PFSK-1 (cell line): ENCODE results near the gene ASMTL.

Experiments used
- POLR2AphosphoS5 ChIP-seq: IDR thresholded peaks from 2 replicates; pipeline ENCODE4 v1.6.1; 2012; ENCODE audit warnings: low read depth, mild to moderate bottlenecking, control low read depth, low read length, moderate library complexity
- TF ChIP-seq, protein P1 (sequence below), 2 experiments: IDR thresholded peaks; 2 replicates each; pipeline versions ENCODE4 v1.6.1 to v1.8.0; 2011 to 2012; ENCODE audit warnings: low read depth in 2 of 2, low read length in 2 of 2, control low read depth in 1 of 2, inconsistent platforms in 1 of 2, mild to moderate bottlenecking in 1 of 2, moderate library complexity in 1 of 2; ENCODE audit not compliant: insufficient read depth in 1 of 2

DNA sequence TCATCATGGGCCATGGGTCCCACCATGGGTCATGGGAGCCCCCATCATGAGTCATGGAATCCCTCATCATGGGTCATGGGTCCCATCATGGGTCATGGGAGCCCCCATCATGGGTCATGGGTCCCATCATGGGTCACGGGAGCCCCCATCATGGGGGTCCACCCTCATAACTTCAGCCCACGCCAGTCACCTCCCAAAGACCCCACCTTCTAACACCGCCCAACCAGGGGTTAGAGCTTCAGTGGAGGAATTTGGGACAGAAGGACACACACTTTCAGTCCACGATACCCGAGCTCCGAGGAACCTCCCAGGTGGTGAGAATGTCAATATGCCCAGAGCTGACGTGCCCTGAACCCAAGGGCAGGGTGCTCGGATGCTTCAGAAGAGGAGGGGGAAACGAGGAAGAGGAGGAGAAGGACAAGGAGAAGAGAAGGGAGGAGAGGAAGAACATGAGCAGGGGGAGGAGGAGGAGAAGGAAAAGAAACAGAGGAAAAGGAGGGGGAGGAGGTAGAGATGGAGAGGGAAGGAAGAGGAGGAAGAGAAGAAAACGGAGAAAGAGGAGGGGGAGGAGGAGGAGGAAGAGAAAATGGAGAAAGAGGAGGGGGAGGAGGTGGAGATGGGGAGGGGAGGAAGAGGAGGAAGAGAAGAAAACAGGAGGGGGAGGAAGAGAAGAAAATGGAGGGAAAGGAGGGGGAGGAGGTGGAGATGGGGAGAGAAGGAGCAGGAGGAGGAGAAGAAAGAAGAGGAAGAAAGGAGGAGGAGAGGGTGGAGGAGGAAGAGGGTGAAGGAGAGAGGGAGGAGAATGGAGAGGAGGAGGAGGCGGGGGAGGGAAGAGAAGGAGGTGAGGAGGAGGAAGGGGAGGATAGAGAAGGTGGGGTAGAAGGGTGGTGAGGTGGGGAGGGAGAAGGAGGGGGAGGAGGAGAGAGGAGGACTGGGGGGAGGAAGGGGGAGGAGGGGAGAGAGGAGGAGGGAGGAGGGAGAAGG lies 98.4 kb downstream of the ASMTL start:
- TF ChIP-seq, protein P1, sequence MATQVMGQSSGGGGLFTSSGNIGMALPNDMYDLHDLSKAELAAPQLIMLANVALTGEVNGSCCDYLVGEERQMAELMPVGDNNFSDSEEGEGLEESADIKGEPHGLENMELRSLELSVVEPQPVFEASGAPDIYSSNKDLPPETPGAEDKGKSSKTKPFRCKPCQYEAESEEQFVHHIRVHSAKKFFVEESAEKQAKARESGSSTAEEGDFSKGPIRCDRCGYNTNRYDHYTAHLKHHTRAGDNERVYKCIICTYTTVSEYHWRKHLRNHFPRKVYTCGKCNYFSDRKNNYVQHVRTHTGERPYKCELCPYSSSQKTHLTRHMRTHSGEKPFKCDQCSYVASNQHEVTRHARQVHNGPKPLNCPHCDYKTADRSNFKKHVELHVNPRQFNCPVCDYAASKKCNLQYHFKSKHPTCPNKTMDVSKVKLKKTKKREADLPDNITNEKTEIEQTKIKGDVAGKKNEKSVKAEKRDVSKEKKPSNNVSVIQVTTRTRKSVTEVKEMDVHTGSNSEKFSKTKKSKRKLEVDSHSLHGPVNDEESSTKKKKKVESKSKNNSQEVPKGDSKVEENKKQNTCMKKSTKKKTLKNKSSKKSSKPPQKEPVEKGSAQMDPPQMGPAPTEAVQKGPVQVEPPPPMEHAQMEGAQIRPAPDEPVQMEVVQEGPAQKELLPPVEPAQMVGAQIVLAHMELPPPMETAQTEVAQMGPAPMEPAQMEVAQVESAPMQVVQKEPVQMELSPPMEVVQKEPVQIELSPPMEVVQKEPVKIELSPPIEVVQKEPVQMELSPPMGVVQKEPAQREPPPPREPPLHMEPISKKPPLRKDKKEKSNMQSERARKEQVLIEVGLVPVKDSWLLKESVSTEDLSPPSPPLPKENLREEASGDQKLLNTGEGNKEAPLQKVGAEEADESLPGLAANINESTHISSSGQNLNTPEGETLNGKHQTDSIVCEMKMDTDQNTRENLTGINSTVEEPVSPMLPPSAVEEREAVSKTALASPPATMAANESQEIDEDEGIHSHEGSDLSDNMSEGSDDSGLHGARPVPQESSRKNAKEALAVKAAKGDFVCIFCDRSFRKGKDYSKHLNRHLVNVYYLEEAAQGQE (IDR thresholded peaks at IDR 0.05; ENCODE audit: insufficient read depth in 1 of 2, low read depth in 2 of 2, low read length in 2 of 2) = no peak
- TF ChIP-seq POLR2AphosphoS5 = no peak
